ENCODE data around the gene ABLIM2.

DNA sequence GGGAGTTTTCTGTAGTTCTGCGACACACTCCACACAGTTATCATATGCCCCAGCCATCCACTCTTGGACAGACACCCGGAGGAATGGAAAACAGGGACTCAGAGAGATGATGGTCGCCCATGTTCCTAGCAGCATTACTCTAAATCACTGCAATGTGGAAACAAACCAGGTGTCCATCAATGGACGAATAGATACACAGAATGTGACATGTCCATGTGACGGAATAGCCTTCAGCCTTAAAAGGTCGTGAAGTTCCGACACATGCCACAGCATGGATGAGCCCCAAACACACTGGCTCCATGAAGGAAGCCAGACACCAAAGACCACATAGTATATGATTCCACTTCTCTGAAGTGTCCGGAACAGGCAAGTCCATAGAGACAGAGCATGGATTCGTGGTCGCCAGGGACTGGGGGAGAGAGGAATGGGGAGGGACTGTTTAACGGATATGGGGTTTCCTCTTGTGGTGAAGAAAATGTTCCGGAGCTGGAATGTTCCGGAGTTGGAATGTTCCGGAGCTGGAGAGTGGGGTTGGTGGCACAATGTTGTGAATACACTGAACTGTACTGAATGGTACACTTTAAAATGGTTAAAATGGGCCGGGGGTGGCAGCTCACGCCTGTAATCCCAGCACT lies 190.2 kb downstream of the ABLIM2 start:
- TF ChIP-seq, protein P1, sequence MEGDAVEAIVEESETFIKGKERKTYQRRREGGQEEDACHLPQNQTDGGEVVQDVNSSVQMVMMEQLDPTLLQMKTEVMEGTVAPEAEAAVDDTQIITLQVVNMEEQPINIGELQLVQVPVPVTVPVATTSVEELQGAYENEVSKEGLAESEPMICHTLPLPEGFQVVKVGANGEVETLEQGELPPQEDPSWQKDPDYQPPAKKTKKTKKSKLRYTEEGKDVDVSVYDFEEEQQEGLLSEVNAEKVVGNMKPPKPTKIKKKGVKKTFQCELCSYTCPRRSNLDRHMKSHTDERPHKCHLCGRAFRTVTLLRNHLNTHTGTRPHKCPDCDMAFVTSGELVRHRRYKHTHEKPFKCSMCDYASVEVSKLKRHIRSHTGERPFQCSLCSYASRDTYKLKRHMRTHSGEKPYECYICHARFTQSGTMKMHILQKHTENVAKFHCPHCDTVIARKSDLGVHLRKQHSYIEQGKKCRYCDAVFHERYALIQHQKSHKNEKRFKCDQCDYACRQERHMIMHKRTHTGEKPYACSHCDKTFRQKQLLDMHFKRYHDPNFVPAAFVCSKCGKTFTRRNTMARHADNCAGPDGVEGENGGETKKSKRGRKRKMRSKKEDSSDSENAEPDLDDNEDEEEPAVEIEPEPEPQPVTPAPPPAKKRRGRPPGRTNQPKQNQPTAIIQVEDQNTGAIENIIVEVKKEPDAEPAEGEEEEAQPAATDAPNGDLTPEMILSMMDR (IDR thresholded peaks at IDR 0.05): no peak
- no peak for TF ChIP-seq POLR2A (IDR thresholded peaks at IDR 0.05)
